SK-N-SH (cell line): ENCODE results near the gene MYL6B. TPM values are rescaled to one million over a fixed set of nuclear protein-coding genes. Genes with fewer than 3 reads are reported as not detected.

Source experiments
- CTCF ChIA-PET: fragments of 300-600, 350-600 bp; formaldehyde crosslinking; extraction: SDS; loops from one replicate; lab custom pipeline; 2021; lab: Yijun Ruan, JAX
- POLR2A ChIA-PET: fragments of 350-600 bp; sonication (Branson Sonifier 250); formaldehyde crosslinking; extraction: SDS; loops from one replicate; lab custom pipeline; 2020; ENCODE audit warnings: antibody characterized with exemption, inconsistent platforms; lab: Yijun Ruan, JAX
- DNase-seq: peaks from one replicate; pipeline ENCODE4 v3.0.0; 2012
- H2AFZ ChIP-seq: fragments of 200-600 bp; sonication (generic); 2 replicates; pipeline ENCODE4 v1.8.1; 2016; ENCODE audit warnings: antibody characterized with exemption, mild to moderate bottlenecking, low read depth
- H3F3A ChIP-seq: fragments of 200-600 bp; sonication (generic); replicated peaks from 2 replicates; pipeline ENCODE3; 2016; ENCODE audit warnings: antibody characterized with exemption, mild to moderate bottlenecking; ENCODE audit not compliant: insufficient read depth
- H3K27ac ChIP-seq, 2 experiments: fragments of 200-500 bp in 1 of 2; fragments of 200-600 bp in 1 of 2; sonication (Bioruptor generic) in 1 of 2; sonication (generic), shearing (Covaris generic) in 1 of 2; 2 replicates each; pipeline versions ENCODE4 v1.5.1 to v1.6.1; 2014 to 2016; ENCODE audit warnings: low read depth in 2 of 2, inconsistent platforms in 1 of 2, low read length in 1 of 2, mild to moderate bottlenecking in 1 of 2, mixed read lengths in 1 of 2
- H3K27me3 ChIP-seq: fragments of 200-600 bp; sonication (generic), shearing (Covaris generic); 2 replicates; pipeline ENCODE4 v1.6.1; 2016; ENCODE audit warnings: mixed run types; ENCODE audit not compliant: insufficient read depth
- H3K36me3 ChIP-seq, 2 experiments: fragments of 200-500 bp in 1 of 2; fragments of 200-600 bp in 1 of 2; sonication (Bioruptor generic) in 1 of 2; sonication (generic) in 1 of 2; replicated peaks in 1 of 2; 2 replicates each; pipeline versions ENCODE3 to v1.5.1; 2014 to 2016; ENCODE audit warnings: low read length in 1 of 2, mild to moderate bottlenecking in 1 of 2; ENCODE audit not compliant: insufficient read depth in 2 of 2, control insufficient read depth in 1 of 2
- H3K4me1 ChIP-seq, 2 experiments: fragments of 200-500 bp in 1 of 2; fragments of 200-600 bp in 1 of 2; sonication (Bioruptor generic) in 1 of 2; sonication (generic), shearing (Covaris generic) in 1 of 2; 2 replicates each; pipeline versions ENCODE4 v1.5.1 to v1.6.1; 2014 to 2016; ENCODE audit warnings: low read depth in 1 of 2, low read length in 1 of 2, mixed run types in 1 of 2; ENCODE audit not compliant: insufficient read depth in 2 of 2, control insufficient read depth in 1 of 2
- H3K4me2 ChIP-seq: fragments of 200-600 bp; sonication (generic), shearing (Covaris generic); 2 replicates; pipeline ENCODE4 v1.6.1; 2017; ENCODE audit warnings: mixed run types
- H3K4me3 ChIP-seq, 2 experiments: fragments of 200-500 bp in 1 of 2; fragments of 200-600 bp in 1 of 2; sonication (Bioruptor generic) in 1 of 2; sonication (generic), shearing (Covaris generic) in 1 of 2; 2 replicates each; pipeline versions ENCODE4 v1.5.1 to v1.8.1; 2014 to 2016; ENCODE audit warnings: low read depth in 2 of 2, inconsistent platforms in 1 of 2, low read length in 1 of 2, mild to moderate bottlenecking in 1 of 2, mixed read lengths in 1 of 2, moderate library complexity in 1 of 2
- H3K79me2 ChIP-seq: fragments of 200-600 bp; sonication (generic); 2 replicates; pipeline ENCODE4 v1.8.1; 2017; ENCODE audit warnings: mild to moderate bottlenecking; ENCODE audit not compliant: insufficient read depth
- H3K9ac ChIP-seq: fragments of 200-600 bp; sonication (generic); 2 replicates; pipeline ENCODE4 v1.6.1; 2017; ENCODE audit warnings: mixed run types
- H3K9me2 ChIP-seq: fragments of 200-600 bp; sonication (generic); 2 replicates; pipeline ENCODE4 v1.6.1; 2017; ENCODE audit warnings: mixed run types
- H3K9me3 ChIP-seq: fragments of 200-600 bp; sonication (generic); 2 replicates; pipeline ENCODE4 v1.6.1; 2017; ENCODE audit warnings: mixed run types, mild to moderate bottlenecking, moderate library complexity
- H4K20me1 ChIP-seq: fragments of 200-600 bp; sonication (generic); 2 replicates; pipeline ENCODE4 v1.6.1; 2017; ENCODE audit warnings: mild to moderate bottlenecking, mixed run types; ENCODE audit not compliant: insufficient read depth
- EP300 ChIP-seq, 2 experiments: IDR thresholded peaks; 2 replicates each; pipeline versions ENCODE4 v1.4.0 to v1.6.1; 2012; ENCODE audit warnings: borderline replicate concordance in 1 of 2, low read depth in 1 of 2, low read length in 1 of 2
- GATA2 ChIP-seq: sonication (generic); formaldehyde crosslinking; IDR thresholded peaks from 2 replicates; pipeline ENCODE4 v1.5.0; 2020; ENCODE audit warnings: mild to moderate bottlenecking, missing genetic modification reagents
- POLR2AphosphoS5 ChIP-seq: IDR thresholded peaks from 2 replicates; pipeline ENCODE4 v1.6.1; 2012; ENCODE audit warnings: low read depth, low read length
- SIN3A ChIP-seq: IDR thresholded peaks from 2 replicates; pipeline ENCODE4 v1.6.1; 2012; ENCODE audit warnings: low read depth, mild to moderate bottlenecking, low read length, moderate library complexity, borderline replicate concordance
- TCF12 ChIP-seq: IDR thresholded peaks from 2 replicates; pipeline ENCODE4 v1.4.0; 2012
- WGBS: methylation state at CpG from one replicate; pipeline ENCODE4 v1.1.6; 2017; ENCODE audit warnings: low lambda C conversion rate; 5-methylcytosine and 5-hydroxymethylcytosine counted together
- polyA plus RNA-seq, 3 experiments: library from polyadenylated mRNA; depleted of rRNA; stranded (reverse); fragments of >200 nt; gene quantifications; 2 replicates each; pipeline ENCODE4 v1.2.3, GENCODE V29; 2012
- TF ChIP-seq, protein P1 (sequence below): IDR thresholded peaks from 2 replicates; pipeline ENCODE4; 2012
- TF ChIP-seq, protein P2 (sequence below): IDR thresholded peaks from 2 replicates; pipeline ENCODE4 v1.6.1; 2012; ENCODE audit warnings: mild to moderate bottlenecking, low read depth, low read length, moderate library complexity
- TF ChIP-seq, protein P3 (sequence below): IDR thresholded peaks from 2 replicates; pipeline ENCODE4 v1.4.0; 2012; ENCODE audit warnings: low read depth, borderline replicate concordance

MYL6B gene
- polyA plus RNA-seq, 1 of the 3 experiments (the other 2 are of a cell fraction): 234 TPM

DNA sequence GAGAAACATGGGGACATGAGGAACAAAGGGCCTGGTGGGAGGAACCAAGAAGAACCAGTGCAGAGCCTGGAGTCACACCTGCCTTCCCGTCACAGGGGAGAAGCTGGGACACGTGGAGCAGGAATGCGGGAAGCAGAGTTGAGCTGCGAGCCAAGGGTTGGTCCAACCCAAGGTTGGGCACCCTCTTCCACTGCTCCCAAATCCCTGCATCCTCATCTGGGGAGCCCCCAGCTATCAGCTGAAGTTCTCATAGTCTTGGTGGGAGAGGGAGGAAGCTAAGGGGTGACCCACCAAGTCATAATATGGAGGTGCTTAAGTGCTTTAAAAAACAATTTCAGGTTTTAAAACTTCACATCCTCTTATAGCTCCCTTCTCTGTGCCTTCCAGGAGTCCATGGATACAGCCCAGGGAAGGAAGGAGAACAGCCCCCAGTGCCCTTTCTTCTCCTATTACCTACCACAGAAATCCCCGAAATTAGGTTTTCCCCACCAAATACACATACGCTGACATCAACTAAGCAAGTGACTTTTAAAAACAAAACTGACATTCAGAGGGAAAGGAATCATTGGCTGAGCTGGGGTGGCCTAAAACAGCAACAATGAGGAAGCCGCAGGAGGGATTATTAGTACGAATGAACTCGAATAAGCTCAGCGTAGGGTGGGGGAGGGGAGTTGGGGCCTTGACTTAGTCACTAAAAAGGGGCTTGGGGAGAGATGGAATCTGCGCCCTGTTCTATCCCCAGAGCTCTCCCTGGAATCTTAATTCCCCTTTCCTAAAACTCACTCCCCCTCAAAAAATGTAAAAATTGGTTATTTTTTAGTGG is 10.3 kb downstream of the MYL6B start:
- no peak overlapping the region for H3K4me3 ChIP-seq
- TF ChIP-seq, protein P1, sequence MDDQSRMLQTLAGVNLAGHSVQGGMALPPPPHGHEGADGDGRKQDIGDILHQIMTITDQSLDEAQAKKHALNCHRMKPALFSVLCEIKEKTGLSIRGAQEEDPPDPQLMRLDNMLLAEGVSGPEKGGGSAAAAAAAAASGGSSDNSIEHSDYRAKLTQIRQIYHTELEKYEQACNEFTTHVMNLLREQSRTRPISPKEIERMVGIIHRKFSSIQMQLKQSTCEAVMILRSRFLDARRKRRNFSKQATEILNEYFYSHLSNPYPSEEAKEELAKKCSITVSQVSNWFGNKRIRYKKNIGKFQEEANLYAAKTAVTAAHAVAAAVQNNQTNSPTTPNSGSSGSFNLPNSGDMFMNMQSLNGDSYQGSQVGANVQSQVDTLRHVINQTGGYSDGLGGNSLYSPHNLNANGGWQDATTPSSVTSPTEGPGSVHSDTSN: 0 out of 2 replicates have a peak, but pooled peaks have one; percentile 2
- TF ChIP-seq TCF12: no peak
- H3K9ac ChIP-seq: no peak overlapping the region
- H4K20me1 ChIP-seq: peaks cover 42% of the 10 kb centered on the region
- H3K27ac ChIP-seq: peak overlapping the region in 1 of 2 experiments; percentile 14; a peak in 1 of 4 replicates
- H3K9me2 ChIP-seq: no peaks in the 10 kb centered on the region
- no peak overlapping the region for H3K4me2 ChIP-seq
- H3K79me2 ChIP-seq: peaks cover 40% of the 10 kb centered on the region
- no peak for DNase-seq
- ChIA-PET POLR2A (interaction anchor here (1.1 to 2.1 kb wide), 4 partner anchors 13 to 45 kb away, joined by 3 to 12 read pairs (median 6); partner anchors contain the start of genes ESYT1, SMARCC2 and ZC3H10), CTCF (interaction anchor here (0.6 to 7.8 kb wide), 8 partner anchors 11 to 44 kb away, joined by 3 to 60 read pairs (median 3); partner anchors contain the start of genes ESYT1, MYL6B, SMARCC2 and ZC3H10)
- peaks cover 67% of the 10 kb centered on the region for H3F3A ChIP-seq
- H3K9me3 ChIP-seq: no peaks in the 10 kb centered on the region
- H3K36me3 ChIP-seq: peaks cover 54 to 55% of the 10 kb centered on the region in 2 experiments
- no peaks in the 10 kb centered on the region for H3K27me3 ChIP-seq
- peaks cover 18 to 22% of the 10 kb centered on the region in 2 experiments; a peak in 3 of 4 replicates for H3K4me1 ChIP-seq
- no peak overlapping the region for H2AFZ ChIP-seq
- WGBS: 91% methylated on average over 11 of the region's 11 CpGs

DNA sequence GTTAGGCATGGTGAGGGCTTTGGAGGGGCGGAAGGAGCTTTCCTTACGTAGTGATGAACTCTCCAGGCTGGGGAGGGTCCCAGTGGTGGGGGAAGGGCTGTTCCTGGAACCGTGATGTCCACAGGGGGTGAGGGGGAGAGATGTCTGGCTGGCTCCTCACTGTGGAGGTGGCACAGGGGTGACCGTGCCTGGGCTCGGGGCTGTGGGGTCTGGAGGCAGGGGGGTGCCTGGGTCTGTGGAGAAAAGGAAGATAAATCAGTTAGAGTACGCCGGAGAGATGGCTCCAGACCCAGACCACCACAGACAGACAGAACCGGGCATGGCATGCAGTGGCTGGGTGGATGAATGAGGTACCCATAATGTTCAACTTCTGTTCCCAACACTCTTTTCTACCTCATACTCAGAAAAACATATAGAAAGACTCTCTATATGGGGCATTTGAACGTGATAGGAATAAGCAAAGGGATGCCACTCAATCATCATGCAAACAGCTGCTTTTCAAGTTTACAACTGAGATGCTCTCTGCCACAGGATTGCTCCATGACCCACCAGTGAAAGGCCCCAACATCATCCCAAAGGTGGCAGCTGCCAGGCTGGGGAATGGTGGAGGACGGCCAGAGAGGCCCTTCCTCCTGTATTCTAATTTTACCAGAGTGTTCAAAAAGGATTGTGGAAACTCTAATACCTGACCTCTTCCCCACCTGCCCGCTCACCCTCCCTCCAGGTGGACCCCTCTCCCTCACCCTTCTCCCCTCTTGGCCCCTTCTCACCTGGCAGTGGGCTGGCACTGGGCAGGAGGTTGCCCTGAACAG is 11.4 kb downstream of the MYL6B start:
- H3K27ac ChIP-seq: peak overlapping the region; percentile 14 to 31; a peak in 2 of 4 replicates
- no peak overlapping the region for H3K9ac ChIP-seq
- TF ChIP-seq, protein P2, sequence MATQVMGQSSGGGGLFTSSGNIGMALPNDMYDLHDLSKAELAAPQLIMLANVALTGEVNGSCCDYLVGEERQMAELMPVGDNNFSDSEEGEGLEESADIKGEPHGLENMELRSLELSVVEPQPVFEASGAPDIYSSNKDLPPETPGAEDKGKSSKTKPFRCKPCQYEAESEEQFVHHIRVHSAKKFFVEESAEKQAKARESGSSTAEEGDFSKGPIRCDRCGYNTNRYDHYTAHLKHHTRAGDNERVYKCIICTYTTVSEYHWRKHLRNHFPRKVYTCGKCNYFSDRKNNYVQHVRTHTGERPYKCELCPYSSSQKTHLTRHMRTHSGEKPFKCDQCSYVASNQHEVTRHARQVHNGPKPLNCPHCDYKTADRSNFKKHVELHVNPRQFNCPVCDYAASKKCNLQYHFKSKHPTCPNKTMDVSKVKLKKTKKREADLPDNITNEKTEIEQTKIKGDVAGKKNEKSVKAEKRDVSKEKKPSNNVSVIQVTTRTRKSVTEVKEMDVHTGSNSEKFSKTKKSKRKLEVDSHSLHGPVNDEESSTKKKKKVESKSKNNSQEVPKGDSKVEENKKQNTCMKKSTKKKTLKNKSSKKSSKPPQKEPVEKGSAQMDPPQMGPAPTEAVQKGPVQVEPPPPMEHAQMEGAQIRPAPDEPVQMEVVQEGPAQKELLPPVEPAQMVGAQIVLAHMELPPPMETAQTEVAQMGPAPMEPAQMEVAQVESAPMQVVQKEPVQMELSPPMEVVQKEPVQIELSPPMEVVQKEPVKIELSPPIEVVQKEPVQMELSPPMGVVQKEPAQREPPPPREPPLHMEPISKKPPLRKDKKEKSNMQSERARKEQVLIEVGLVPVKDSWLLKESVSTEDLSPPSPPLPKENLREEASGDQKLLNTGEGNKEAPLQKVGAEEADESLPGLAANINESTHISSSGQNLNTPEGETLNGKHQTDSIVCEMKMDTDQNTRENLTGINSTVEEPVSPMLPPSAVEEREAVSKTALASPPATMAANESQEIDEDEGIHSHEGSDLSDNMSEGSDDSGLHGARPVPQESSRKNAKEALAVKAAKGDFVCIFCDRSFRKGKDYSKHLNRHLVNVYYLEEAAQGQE: no peak
- TF ChIP-seq EP300 (IDR thresholded peaks at IDR 0.05; ENCODE audit: borderline replicate concordance in 1 of 2, low read depth in 1 of 2, low read length in 1 of 2): no peak
- TF ChIP-seq, protein P1: no peak
- TF ChIP-seq GATA2 (CRISPR knock-in tag): no peak
- peak; percentile 15; the same call in 1 of the 2 replicates for TF ChIP-seq SIN3A
- peak; percentile 11; the same call in 1 of the 2 replicates for TF ChIP-seq POLR2AphosphoS5
- TF ChIP-seq, protein P3, sequence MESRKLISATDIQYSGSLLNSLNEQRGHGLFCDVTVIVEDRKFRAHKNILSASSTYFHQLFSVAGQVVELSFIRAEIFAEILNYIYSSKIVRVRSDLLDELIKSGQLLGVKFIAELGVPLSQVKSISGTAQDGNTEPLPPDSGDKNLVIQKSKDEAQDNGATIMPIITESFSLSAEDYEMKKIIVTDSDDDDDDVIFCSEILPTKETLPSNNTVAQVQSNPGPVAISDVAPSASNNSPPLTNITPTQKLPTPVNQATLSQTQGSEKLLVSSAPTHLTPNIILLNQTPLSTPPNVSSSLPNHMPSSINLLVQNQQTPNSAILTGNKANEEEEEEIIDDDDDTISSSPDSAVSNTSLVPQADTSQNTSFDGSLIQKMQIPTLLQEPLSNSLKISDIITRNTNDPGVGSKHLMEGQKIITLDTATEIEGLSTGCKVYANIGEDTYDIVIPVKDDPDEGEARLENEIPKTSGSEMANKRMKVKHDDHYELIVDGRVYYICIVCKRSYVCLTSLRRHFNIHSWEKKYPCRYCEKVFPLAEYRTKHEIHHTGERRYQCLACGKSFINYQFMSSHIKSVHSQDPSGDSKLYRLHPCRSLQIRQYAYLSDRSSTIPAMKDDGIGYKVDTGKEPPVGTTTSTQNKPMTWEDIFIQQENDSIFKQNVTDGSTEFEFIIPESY: no peak
- H3K4me3 ChIP-seq: no peak overlapping the region
- H3K9me3 ChIP-seq: no peaks in the 10 kb centered on the region
- H3K4me2 ChIP-seq: no peak overlapping the region
- peaks cover 67% of the 10 kb centered on the region for H3F3A ChIP-seq
- CTCF ChIA-PET: interaction anchor here (1.2 to 7.8 kb wide), 4 partner anchors 25 to 45 kb away, joined by 3 to 60 read pairs (median 6); partner anchors contain the start of genes SMARCC2 and ZC3H10
- no peaks in the 10 kb centered on the region for H3K27me3 ChIP-seq
- WGBS: 90% methylated on average over 7 of the region's 11 CpGs
- H3K4me1 ChIP-seq: peaks cover 18 to 22% of the 10 kb centered on the region in 2 experiments; a peak in 3 of 4 replicates
- peaks cover 34% of the 10 kb centered on the region for H3K79me2 ChIP-seq
- no peak for DNase-seq
- no peaks in the 10 kb centered on the region for H3K9me2 ChIP-seq
- no peak overlapping the region for H2AFZ ChIP-seq
- peaks cover 55 to 61% of the 10 kb centered on the region in 2 experiments for H3K36me3 ChIP-seq
- H4K20me1 ChIP-seq: peaks cover 42% of the 10 kb centered on the region
- POLR2A ChIA-PET: interaction anchor here (1.1 to 1.4 kb wide), 3 partner anchors 25 to 46 kb away, joined by 3 to 7 read pairs (median 6); partner anchors contain the start of genes ESYT1, SMARCC2 and ZC3H10
